NCI-H446 (cell line): ENCODE data around the gene INPP5D.

Experiments
- DNase-seq, 2 experiments: peaks; one replicate each; lab custom pipeline; 2025; lab: John Stamatoyannopoulos, UW

Gene INPP5D

DNA sequence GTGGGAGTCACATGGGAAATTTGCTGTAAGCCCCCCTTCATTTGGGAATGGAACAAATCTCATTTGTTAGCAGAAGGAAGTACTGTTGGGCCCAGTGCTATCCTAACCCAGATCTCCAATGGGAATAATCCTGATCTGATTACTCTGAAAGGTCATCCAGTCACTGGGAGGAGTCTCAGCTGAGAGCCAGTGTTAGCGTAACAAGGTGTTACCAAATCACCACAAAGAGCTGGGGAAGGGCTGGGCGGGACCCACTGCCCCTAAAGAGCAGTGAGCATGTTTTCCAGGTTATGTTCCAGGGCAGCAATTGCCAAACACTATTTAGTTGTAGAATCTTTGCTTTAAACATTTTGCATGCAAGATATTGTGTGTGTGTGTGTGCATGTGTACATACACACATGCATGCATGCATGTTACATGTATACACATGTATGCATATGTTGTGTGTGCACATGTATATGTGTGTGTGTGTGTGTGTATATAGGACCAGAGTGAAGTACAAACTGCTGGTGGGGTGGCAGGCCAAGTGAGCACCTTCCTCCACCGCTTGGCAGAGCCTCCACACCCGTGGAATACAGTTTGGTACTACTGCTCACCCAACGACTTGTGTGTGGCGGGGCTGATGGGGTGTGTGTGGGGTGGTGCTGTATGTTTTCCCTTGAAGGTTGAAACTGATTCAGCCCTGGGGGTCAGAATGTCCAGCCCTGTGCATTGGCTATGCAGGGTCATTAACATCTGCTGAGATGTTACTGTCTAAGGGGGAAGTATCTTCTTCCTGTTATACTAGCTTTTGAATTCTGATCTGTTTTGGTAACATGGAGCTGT is 15.2 kb downstream of the INPP5D start:
- no peak for DNase-seq

- DNase-seq = no peak
These were observed 15.8 kb downstream of the INPP5D start for GRCh38 chr2:233075966-233076339.

DNA sequence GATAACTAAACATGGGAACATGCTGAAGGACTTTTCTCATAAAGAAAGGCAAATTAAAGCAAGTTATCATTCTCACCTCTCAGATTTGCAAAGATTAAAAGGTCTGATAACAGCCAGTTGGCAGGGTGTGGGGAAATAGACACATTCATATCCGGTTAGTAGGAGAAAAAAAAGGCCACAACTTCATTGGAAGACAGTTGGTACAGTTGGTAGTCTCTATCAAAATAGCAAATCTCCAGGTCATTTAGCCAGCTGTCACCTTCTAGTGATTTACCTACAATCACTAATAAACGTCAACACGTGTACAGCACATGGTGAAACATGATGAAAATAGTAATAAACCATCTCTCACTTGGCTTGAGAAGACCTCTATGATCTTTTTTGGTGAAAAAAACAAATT is 16.6 kb downstream of the INPP5D start:
- no peak for DNase-seq

- no peak for DNase-seq
These were observed 19.3 kb downstream of the INPP5D start for GRCh38 chr2:233079473-233079877.

GRCh38 chr2:233079953-233080835 is 20.1 kb downstream of the INPP5D start:
- no peak for DNase-seq

DNA sequence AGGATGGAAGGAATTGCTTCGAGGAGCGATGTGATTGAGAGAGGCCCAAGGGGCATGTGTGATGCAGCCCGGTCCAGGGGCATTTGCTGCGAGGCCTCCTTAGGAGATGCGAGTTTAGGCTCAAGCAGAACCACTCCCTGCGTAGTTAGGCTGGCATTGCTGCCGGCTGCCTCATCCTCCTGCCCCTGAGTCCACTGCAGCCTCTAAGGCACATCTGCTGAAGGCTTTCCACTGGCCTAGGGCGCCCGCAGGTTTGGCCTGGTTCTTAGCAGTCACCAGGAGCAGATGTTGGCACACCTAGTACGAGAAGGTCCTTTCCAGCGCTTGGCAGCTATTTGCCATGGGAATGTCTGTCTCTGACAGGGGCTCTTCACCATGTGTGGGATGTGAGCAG is 20.7 kb downstream of the INPP5D start:
- no peak for DNase-seq

DNA sequence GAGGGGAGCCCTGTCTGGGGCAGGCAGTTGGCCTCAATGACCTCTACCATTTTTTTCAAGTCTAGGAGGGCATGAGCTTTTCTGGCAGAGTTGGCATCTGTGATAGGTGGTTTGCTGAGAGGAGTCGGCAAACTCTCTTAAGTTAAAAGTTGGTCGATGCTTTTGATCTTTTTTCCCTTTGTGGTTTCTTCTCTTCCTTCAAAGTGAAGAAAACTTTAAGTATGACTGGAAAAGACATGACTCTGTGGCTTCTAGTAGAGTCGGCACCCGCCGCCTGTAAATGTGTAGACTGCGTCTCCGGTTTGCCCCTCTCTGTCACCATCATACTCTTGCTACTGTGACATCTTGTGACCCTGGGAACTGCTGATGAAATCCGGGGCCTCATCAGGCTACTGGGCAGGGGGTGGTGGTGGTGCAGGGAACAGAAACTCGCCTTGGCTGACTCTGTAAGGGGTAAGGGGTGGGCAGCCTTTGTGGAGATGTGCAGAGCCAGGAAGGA is 21.1 kb downstream of the INPP5D start:
- no peak for DNase-seq

DNA sequence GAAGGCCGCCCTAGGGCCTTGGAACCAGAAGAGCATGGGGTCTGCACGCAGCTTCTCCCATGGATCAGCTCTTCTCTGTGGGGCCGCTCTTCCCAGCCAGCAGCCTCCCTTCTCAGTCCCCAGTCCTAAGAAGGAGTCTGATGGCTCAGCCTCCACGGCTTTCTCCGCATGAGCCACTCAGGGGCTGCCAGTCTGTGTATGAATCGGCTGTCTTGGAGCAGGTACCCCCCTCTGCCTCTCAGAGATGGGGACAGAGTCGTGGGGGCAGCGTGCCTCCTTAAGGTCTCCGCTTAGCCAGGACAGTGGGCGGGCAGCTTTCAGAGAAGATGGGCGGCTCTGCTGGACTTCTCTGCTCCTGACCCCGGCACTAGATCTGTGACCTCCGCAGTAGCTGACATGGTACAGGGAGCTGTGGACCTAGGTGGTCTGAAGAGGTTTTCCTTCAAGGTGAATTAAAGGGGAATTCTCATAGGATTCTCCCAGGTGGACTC is 21.6 kb downstream of the INPP5D start:
- no peak for DNase-seq

DNA sequence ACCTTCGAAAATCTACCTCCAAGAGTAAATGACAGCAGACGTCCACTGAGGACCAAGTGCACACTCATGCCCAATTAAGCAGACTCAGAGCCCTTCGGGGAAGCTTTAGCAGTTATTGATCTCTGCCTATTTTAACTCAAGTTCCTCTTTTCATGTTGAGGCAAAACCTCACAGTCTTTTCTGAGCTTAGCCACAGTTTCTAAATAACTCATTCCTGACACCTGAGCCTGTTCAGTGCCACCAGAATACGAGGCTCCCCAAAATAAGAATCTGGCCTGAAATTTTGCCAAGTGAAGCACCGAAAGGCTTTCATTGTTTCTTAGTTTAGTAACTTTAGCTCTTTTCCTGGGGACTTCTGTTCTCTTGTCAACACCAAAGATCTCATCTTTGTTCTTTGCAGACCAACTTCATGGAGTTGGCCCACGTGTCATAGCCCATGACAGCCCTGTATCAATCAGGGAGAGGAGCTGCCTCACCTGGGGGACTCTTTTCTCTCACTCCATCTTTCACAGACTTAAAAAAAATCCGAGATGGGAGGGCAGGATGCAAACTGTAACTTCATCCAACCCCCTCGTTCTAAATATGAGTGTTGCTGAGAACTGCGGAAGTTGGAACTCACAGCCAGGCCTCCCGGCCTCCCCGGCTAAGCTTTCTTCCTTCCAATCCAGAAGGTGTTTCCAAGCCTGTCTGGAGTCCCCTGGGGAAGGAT is 22.2 kb downstream of the INPP5D start:
- no peak for DNase-seq

- DNase-seq = no peak
These were observed 23.0 kb downstream of the INPP5D start for GRCh38 chr2:233082931-233083755.

DNA sequence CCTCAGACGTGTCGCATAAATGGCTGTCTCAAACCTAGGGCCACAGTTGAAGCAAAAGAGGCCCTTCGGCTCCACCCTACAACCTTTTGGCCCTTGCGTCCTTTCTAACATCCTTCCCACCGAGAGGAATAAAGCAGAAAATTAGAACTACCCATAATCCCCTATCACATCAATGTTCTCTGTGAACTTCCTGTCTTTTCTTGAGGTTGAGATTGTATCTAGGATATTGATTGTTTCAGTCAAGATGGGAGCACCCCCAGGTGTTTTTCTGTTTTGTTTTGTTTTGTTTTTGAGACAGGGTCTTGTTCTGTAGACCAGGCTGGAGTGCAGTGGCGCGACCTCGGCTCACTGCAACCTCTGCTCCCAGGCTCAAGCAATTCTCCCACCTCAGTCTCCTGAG is 23.6 kb downstream of the INPP5D start:
- DNase-seq = no peak

DNA sequence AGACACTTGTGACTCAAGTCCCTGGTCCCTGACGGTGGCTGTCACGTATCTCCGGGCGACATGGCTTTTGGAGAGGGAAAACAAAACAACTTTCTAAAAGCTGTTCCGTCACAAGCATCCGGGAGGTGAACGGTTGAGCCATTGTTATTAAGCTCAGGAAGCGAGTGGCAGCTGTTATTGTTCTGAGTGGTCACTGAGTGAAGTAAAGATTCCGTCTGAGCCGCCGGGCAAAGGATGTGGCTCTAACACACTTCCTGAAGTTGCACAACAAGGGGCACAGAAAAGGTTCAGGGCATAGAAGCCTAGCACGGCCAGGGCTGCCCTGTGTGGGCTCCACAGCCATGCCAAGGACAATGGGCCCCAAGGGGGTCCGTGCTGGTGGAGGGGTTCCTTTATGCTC is 24.3 kb downstream of the INPP5D start:
- no peak for DNase-seq

DNA sequence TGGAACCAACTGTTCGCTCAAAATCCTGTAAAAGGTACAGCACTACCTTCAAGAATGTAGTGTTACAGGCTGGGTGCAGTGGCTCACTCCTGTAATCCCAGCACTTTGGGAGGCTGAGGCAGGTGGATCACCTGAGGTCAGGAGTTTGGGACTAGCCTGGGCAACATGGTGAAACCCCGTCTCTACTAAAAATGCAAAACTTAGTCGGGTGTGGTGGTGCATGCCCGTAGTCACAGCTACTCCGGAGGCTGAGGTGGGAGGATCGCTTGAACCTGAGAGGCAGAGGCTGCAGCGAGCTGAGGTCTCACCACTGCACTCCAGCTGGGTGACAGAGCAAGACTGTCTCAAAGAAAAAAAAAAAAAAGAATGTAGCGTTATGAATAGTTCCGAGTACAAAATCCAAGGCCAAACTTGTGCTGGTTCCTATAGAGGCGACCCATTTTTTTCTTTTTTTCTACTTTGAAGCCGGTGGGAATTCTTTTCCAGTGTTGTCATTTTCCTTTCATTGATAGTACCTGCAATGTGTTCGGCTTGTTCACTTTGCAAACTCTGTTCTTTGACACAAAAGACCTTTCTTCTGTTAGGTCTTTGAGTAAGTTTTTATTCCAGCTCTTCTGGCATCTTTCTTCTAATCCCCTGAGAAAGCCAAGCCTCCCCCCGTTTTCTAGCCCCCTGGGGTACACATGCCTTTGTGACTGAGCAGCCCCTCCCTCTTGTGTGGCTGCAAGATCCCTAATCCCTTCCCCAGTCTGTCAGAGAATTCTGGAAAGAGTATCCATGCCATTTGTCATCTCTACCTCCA is 25.1 kb downstream of the INPP5D start:
- DNase-seq = no peak

DNA sequence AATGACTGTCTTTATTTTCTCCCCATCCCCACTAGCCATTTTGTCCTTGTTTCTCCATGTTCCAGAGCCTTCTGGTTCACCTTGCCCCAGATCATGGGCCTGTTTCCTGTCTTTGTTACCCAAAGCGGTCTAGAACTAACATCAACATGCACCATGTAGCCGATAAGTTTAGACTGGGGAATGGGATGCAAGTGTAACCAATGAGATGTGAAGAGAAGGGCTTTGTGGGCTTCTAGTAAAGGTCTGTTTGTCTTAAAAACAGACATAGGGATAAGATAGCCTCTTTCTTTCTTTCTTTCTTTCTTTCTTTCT is 25.7 kb downstream of the INPP5D start:
- DNase-seq = no peak

DNA sequence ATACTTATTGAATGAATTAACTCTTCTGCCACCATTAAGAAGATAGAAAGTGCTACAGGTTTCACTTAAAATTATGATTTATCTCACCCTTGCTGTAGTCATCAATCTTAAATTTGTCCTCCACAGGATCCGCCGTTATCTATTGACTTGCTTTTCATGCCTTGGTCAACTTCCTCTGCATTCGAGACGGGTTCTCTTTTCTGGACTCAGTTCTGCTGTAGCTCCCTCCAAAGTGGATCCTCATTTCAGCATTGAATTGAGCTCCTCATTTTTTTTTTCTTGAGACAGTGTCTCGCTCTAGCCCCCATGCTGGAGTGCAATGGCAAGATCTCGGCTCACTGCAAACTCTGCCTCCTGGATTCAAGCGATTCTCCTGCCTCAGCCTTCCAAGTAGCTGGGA is 27.6 kb downstream of the INPP5D start:
- no peak for DNase-seq

- no peak for DNase-seq
These were observed 28.8 kb downstream of the INPP5D start for GRCh38 chr2:233088972-233089345.

GRCh38 chr2:233089851-233090250 is 29.7 kb downstream of the INPP5D start:
- DNase-seq = no peak

- DNase-seq = no peak
These were observed 30.7 kb downstream of the INPP5D start for GRCh38 chr2:233090879-233091278.

- DNase-seq = no peak
These were observed 31.6 kb downstream of the INPP5D start for GRCh38 chr2:233091595-233092375.
